WTC11 (cell line): ENCODE measurements around the gene TOM1. TPM values are rescaled to one million over a fixed set of nuclear protein-coding genes. Genes with fewer than 3 reads are reported as not detected.

Experiments
- ATAC-seq: fragments of 200-7000 bp; cut with Tn5 transposase; 2 replicates; pipeline ENCODE4 v1.10.0; 2021; ENCODE audit warnings: mild to moderate bottlenecking, moderate library complexity
- CTCF ChIA-PET: fragments of 300-600 bp; sonication (Branson Sonifier 250); formaldehyde crosslinking; loops from one replicate; lab custom pipeline; 2021; ENCODE audit warnings: antibody characterized with exemption; lab: Charles Lee
- POLR2A ChIA-PET: fragments of 350-600 bp; sonication (Branson Sonifier 250); formaldehyde crosslinking; loops from one replicate; lab custom pipeline; 2021; ENCODE audit warnings: antibody characterized with exemption; lab: Charles Lee
- DNase-seq: peaks from one replicate; pipeline ENCODE4 v3.0.0; 2021; ENCODE audit warnings: low spot score
- H3K27ac Mint-ChIP-seq: 2 replicates; pipeline ENCODE4 v1.8.0; 2021; ENCODE audit warnings: mixed read lengths
- H3K27me3 Mint-ChIP-seq: 2 replicates; pipeline ENCODE4 v1.8.0; 2021; ENCODE audit warnings: low read depth, mild to moderate bottlenecking, moderate library complexity, mixed read lengths
- H3K36me3 Mint-ChIP-seq: 2 replicates; pipeline ENCODE4 v1.8.0; 2021; ENCODE audit warnings: mixed read lengths
- H3K4me1 Mint-ChIP-seq: 2 replicates; pipeline ENCODE4 v1.8.0; 2022; ENCODE audit warnings: mixed read lengths
- H3K4me3 Mint-ChIP-seq: 2 replicates; pipeline ENCODE4 v1.8.0; 2021; ENCODE audit warnings: mild to moderate bottlenecking, moderate library complexity, mixed read lengths
- H3K9me3 Mint-ChIP-seq: 2 replicates; pipeline ENCODE4 v1.8.0; 2021; ENCODE audit warnings: mixed read lengths
- ATF6 ChIP-seq: sonication (generic); formaldehyde crosslinking; IDR thresholded peaks from 2 replicates; pipeline ENCODE4 v1.8.1; 2023; ENCODE audit warnings: mild to moderate bottlenecking, missing genetic modification reagents
- CBFB ChIP-seq: sonication (generic); formaldehyde crosslinking; IDR thresholded peaks from 2 replicates; pipeline ENCODE4 v1.8.1; 2022; ENCODE audit warnings: mild to moderate bottlenecking, low read depth, missing genetic modification reagents
- E2F4 ChIP-seq: sonication (generic); formaldehyde crosslinking; IDR thresholded peaks from 2 replicates; pipeline ENCODE4 v1.8.1; 2022; ENCODE audit warnings: low read depth, mild to moderate bottlenecking, moderate library complexity, missing genetic modification reagents, borderline replicate concordance
- E2F5 ChIP-seq: sonication (generic); formaldehyde crosslinking; IDR thresholded peaks from 2 replicates; pipeline ENCODE4 v1.8.1; 2022; ENCODE audit warnings: mild to moderate bottlenecking, moderate library complexity, missing genetic modification reagents
- ELF4 ChIP-seq: sonication (generic); formaldehyde crosslinking; IDR thresholded peaks from 2 replicates; pipeline ENCODE4 v1.8.1; 2022; ENCODE audit warnings: low read depth, mild to moderate bottlenecking, moderate library complexity, missing genetic modification reagents
- ETV6 ChIP-seq: sonication (generic); formaldehyde crosslinking; IDR thresholded peaks from 2 replicates; pipeline ENCODE4 v1.8.1; 2022; ENCODE audit warnings: mild to moderate bottlenecking, missing genetic modification reagents
- FOXP4 ChIP-seq: sonication (generic); formaldehyde crosslinking; IDR thresholded peaks from 2 replicates; pipeline ENCODE4 v1.8.0; 2022; ENCODE audit warnings: mild to moderate bottlenecking, missing genetic modification reagents
- GTF2I ChIP-seq: fragments of 250-450 bp; sonication (Bioruptor Pico); conservative IDR thresholded peaks from 2 replicates; pipeline ENCODE4 v1.4.0; 2021; ENCODE audit warnings: mild to moderate bottlenecking
- MLX ChIP-seq: sonication (generic); formaldehyde crosslinking; IDR thresholded peaks from 2 replicates; pipeline ENCODE4 v1.8.1; 2023; ENCODE audit warnings: mild to moderate bottlenecking, missing genetic modification reagents, moderate library complexity
- USF2 ChIP-seq: sonication (generic); formaldehyde crosslinking; IDR thresholded peaks from 2 replicates; pipeline ENCODE4 v1.8.1; 2023; ENCODE audit warnings: mild to moderate bottlenecking, missing genetic modification reagents, moderate library complexity
- ZBTB21 ChIP-seq: sonication (generic); formaldehyde crosslinking; IDR thresholded peaks from 2 replicates; pipeline ENCODE4 v1.8.1; 2023; ENCODE audit warnings: mild to moderate bottlenecking, missing genetic modification reagents, borderline replicate concordance
- ZNF263 ChIP-seq: sonication (generic); formaldehyde crosslinking; IDR thresholded peaks from 2 replicates; pipeline ENCODE4 v1.8.1; 2022; ENCODE audit warnings: low read depth, mild to moderate bottlenecking, moderate library complexity, missing genetic modification reagents
- ZNF281 ChIP-seq: sonication (generic); formaldehyde crosslinking; IDR thresholded peaks from 2 replicates; pipeline ENCODE4 v1.8.0; 2023; ENCODE audit warnings: mild to moderate bottlenecking, missing genetic modification reagents
- total RNA-seq: library from RNA; stranded (reverse); gene quantifications from 3 replicates; pipeline ENCODE4 v1.2.3, GENCODE V29; 2021

TOM1 gene
- total RNA-seq, 1 experiment from 2014 or later = 23.5 TPM

GRCh38 chr22:35305525-35306070 is 5.9 kb downstream of the TOM1 start (continued):
- TF ChIP-seq ZNF263 = no peak

- no peak for ATAC-seq
- H3K36me3 Mint-ChIP-seq = no peaks in the 10 kb centered on the region
- H3K9me3 Mint-ChIP-seq = no peaks in the 10 kb centered on the region
- TF ChIP-seq MLX (no peak), ETV6 (CRISPR knock-in tag) (no peak), USF2 (CRISPR knock-in tag) (no peak), ELF4 (CRISPR knock-in tag) (no peak), E2F5 (CRISPR knock-in tag) (no peak), CBFB (CRISPR knock-in tag) (no peak), ATF6 (CRISPR knock-in tag) (no peak), E2F4 (CRISPR knock-in tag) (no peak), ZNF281 (no peak), FOXP4 (CRISPR knock-in tag) (no peak), ZBTB21 (no peak), GTF2I (CRISPR knock-in tag) (no peak)
- peaks cover 20% of the 10 kb centered on the region for H3K4me1 Mint-ChIP-seq
- no peak overlapping the region for H3K4me3 Mint-ChIP-seq
- ChIA-PET CTCF (interaction anchor here (0.6 to 1.5 kb wide), 4 partner anchors 75 to 260 kb away, joined by 3 to 6 read pairs (median 4); no protein-coding TSS in a partner anchor), POLR2A (no interaction called here)
- DNase-seq = no peak
- no peak overlapping the region for H3K27ac Mint-ChIP-seq
- no peaks in the 10 kb centered on the region for H3K27me3 Mint-ChIP-seq
Observed at GRCh38 chr22:35306350-35306967, 6.8 kb downstream of the TOM1 start.
